K562 (cell line): ENCODE measurements around the gene GABRB3. TPM values are rescaled to one million over a fixed set of nuclear protein-coding genes. Genes with fewer than 3 reads are reported as not detected.

Experiments
- ATAC-seq: fragments of 200-7000 bp; cut with Tn5 transposase; 3 replicates; pipeline ENCODE4 v1.9.1; 2020; ENCODE audit warnings: moderate library complexity
- BruUV-seq: library from RNA; stranded (reverse); fragments of 400-500 nt; replicated peaks from 2 replicates; lab custom pipeline; 2021; lab: Mats Ljungman, UMichigan
- CTCF ChIA-PET: fragments of 300-600 bp; formaldehyde crosslinking; extraction: SDS; loops from one replicate; lab custom pipeline; 2021; ENCODE audit warnings: low intra/inter-chr PET ratio; lab: Yijun Ruan, JAX
- POLR2A ChIA-PET: fragments of 300-600, 350-650 bp; sonication (Branson Sonifier 250); formaldehyde crosslinking; extraction: SDS; loops from one replicate; lab custom pipeline; 2021; ENCODE audit warnings: antibody characterized with exemption, inconsistent platforms; lab: Yijun Ruan, JAX
- DNase-seq, 4 experiments: peaks; one replicate each; pipeline versions ENCODE4 v3.0.0 to v3.0.0-alpha.2; 2011 to 2018; ENCODE audit warnings: low spot score in 3 of 4, mixed read lengths in 3 of 4; ENCODE audit errors: extremely low read depth in 1 of 4
- FAIRE-seq: peaks from 2 replicates; lab custom pipeline; 2011; peaks lifted over from hg19 to GRCh38; lab: Jason Lieb, UNC
- H2AFZ ChIP-seq: 2 replicates; pipeline ENCODE4 v1.6.0; 2011; ENCODE audit warnings: low read depth, low read length, control low read depth, inconsistent platforms
- H3K27ac ChIP-seq: fragments of 200-600 bp; 3 replicates; pipeline ENCODE4 v1.8.0; 2011; ENCODE audit warnings: low read depth, mild to moderate bottlenecking, control low read depth, inconsistent platforms, low read length, moderate library complexity, mixed read lengths; ENCODE audit errors: extremely low read depth
- H3K27me3 ChIP-seq, 2 experiments: fragments of 300-600 bp in 1 of 2; 2 replicates in 1 of 2; 3 replicates in 1 of 2; pipeline versions ENCODE4 v1.6.0 to v1.8.0; 2011; ENCODE audit warnings: inconsistent platforms in 2 of 2, low read length in 2 of 2, mild to moderate bottlenecking in 1 of 2, mixed read lengths in 1 of 2, moderate library complexity in 1 of 2; ENCODE audit not compliant: control insufficient read depth in 2 of 2, insufficient read depth in 2 of 2
- H3K36me3 ChIP-seq: fragments of 300-600 bp; 3 replicates; pipeline ENCODE4 v1.8.0; 2011; ENCODE audit warnings: mild to moderate bottlenecking, low read length, inconsistent platforms; ENCODE audit not compliant: control insufficient read depth, insufficient read depth
- H3K4me1 ChIP-seq, 2 experiments: fragments of 200-600 bp in 1 of 2; replicated peaks in 1 of 2; 2 replicates in 1 of 2; 3 replicates in 1 of 2; pipeline versions ENCODE4 v1.5.1 to v1.8.0; 2011; ENCODE audit warnings: inconsistent platforms in 2 of 2, low read length in 2 of 2, mild to moderate bottlenecking in 1 of 2, mixed read lengths in 1 of 2, moderate library complexity in 1 of 2; ENCODE audit not compliant: control insufficient read depth in 2 of 2, insufficient read depth in 2 of 2
- H3K4me2 ChIP-seq: 2 replicates; pipeline ENCODE4 v1.6.1; 2011; ENCODE audit warnings: low read length, control low read depth, inconsistent platforms, mixed read lengths; ENCODE audit not compliant: insufficient read depth
- H3K4me3 ChIP-seq: fragments of 200-600 bp; sonication (generic), shearing (Covaris generic); 2 replicates; pipeline ENCODE4 v1.5.1; 2016; ENCODE audit warnings: control low read depth, inconsistent platforms
- H3K79me2 ChIP-seq: fragments of 200-600 bp; 3 replicates; pipeline ENCODE4 v1.8.0; 2011; ENCODE audit warnings: low read length, inconsistent platforms; ENCODE audit not compliant: control insufficient read depth, insufficient read depth
- H3K9ac ChIP-seq, 2 experiments: 2 replicates each; pipeline versions ENCODE4 v1.6.0 to v1.6.1; 2011; ENCODE audit warnings: low read depth in 2 of 2, low read length in 2 of 2, control low read depth in 1 of 2, inconsistent platforms in 1 of 2, mild to moderate bottlenecking in 1 of 2, mixed read lengths in 1 of 2; ENCODE audit not compliant: insufficient read depth in 1 of 2
- H3K9me1 ChIP-seq: one replicate; pipeline ENCODE4 v1.6.0; 2011; ENCODE audit warnings: inconsistent platforms, mild to moderate bottlenecking, low read length, moderate library complexity; ENCODE audit not compliant: control insufficient read depth, insufficient read depth
- H3K9me3 ChIP-seq: replicated peaks from 2 replicates; pipeline ENCODE4 v1.5.1; 2011; ENCODE audit warnings: low read depth, low read length, inconsistent platforms; ENCODE audit not compliant: control insufficient read depth, insufficient read depth
- H4K20me1 ChIP-seq: replicated peaks from 2 replicates; pipeline ENCODE4 v1.6.1; 2011; ENCODE audit warnings: low read length, inconsistent platforms, mixed read lengths; ENCODE audit not compliant: control insufficient read depth, insufficient read depth
- E2F5 ChIP-seq: sonication (generic); formaldehyde crosslinking; IDR thresholded peaks from 2 replicates; pipeline ENCODE4 v1.8.0; 2022; ENCODE audit warnings: mild to moderate bottlenecking, missing genetic modification reagents
- FOXJ2 ChIP-seq: fragments of 200-800 bp; sonication (Bioruptor generic); IDR thresholded peaks from 2 replicates; pipeline ENCODE4 v1.6.1; 2016; ENCODE audit warnings: missing genetic modification characterization, missing compliant biosample characterization
- MIER1 ChIP-seq: fragments of 450-650 bp; IDR thresholded peaks from 2 replicates; pipeline ENCODE4 v1.6.1; 2016; ENCODE audit warnings: antibody characterized with exemption, mild to moderate bottlenecking, low read depth
- MYNN ChIP-seq, 2 experiments: sonication (generic); formaldehyde crosslinking in 1 of 2; IDR thresholded peaks; 2 replicates each; pipeline versions ENCODE4 v1.5.0 to v1.6.1; 2016 to 2020; ENCODE audit warnings: antibody characterized with exemption in 1 of 2, missing genetic modification reagents in 1 of 2
- PML ChIP-seq: IDR thresholded peaks from 2 replicates; pipeline ENCODE4 v1.6.1; 2012; ENCODE audit warnings: low read length, inconsistent platforms
- RUNX1 ChIP-seq: sonication (generic); IDR thresholded peaks from 2 replicates; pipeline ENCODE4 v1.6.1; 2016; ENCODE audit warnings: antibody characterized with exemption, low read depth
- SRSF7 ChIP-seq: fragments of 200-400 bp; formaldehyde crosslinking; optimal IDR thresholded peaks from 2 replicates; pipeline ENCODE3; 2017; ENCODE audit warnings: mild to moderate bottlenecking, low read depth, low read length
- STAG1 ChIP-seq: sonication (generic); formaldehyde crosslinking; IDR thresholded peaks from 2 replicates; pipeline ENCODE4 v1.5.0; 2020; ENCODE audit warnings: missing genetic modification reagents, borderline replicate concordance
- ZNF79 ChIP-seq: fragments of 250-450 bp; sonication (Bioruptor Pico); IDR thresholded peaks from 2 replicates; pipeline ENCODE4 v1.4.0; 2020; ENCODE audit warnings: low read depth, mild to moderate bottlenecking, moderate library complexity
- WGBS: fragments of 100-300 bp; shearing (Covaris generic); methylation state at CpG from one replicate; pipeline ENCODE4 v1.1.6; 2016; ENCODE audit warnings: low coverage, mixed read lengths; ENCODE audit not compliant: insufficient coverage; ENCODE audit errors: missing lambda C conversion rate; 5-methylcytosine and 5-hydroxymethylcytosine counted together
- in situ Hi-C: fragments of 300-500 bp; cut with MboI; formaldehyde crosslinking; loops from 4 replicates; pipeline ENCODE4 v1.15.0; 2018; ENCODE audit warnings: inconsistent platforms, mixed read lengths
- intact Hi-C: fragments of 100-400 bp; cut with micrococcal nuclease; formaldehyde crosslinking; loops from 2 replicates; pipeline ENCODE4 v1.14.2; 2022
- polyA plus RNA-seq, 8 experiments: library from polyadenylated mRNA; depleted of rRNA in 4 of 8; stranded (reverse) in 5 of 8; unstranded in 3 of 8; fragments of >200 nt; fragmentation: Nextera tagmentation in 2 of 8; fragmentation: Illumina TruSeq in 1 of 8; extraction: Ambion mirVana in 2 of 8; extraction: Trizol in 1 of 8; gene quantifications; 2 replicates each; pipeline versions ENCODE4 v1.2.1 to v1.2.3, GENCODE V29; 2011 to 2014; ENCODE audit warnings: inconsistent platforms in 1 of 8, missing spikeins in 1 of 8
- total RNA-seq, 7 experiments: library from RNA; depleted of rRNA in 6 of 7; stranded (reverse); fragments of >200 nt in 6 of 7; fragmentation: Illumina TruSeq in 2 of 7; extraction: Trizol in 2 of 7; gene quantifications; 2 replicates each; pipeline versions ENCODE4 v1.2.1 to v1.2.3, GENCODE V29; 2011 to 2021; ENCODE audit warnings: low replicate concordance in 1 of 7
- TF ChIP-seq, protein P1 (sequence below): fragments of 150-350 bp; conservative IDR thresholded peaks from 2 replicates; pipeline ENCODE4 v1.6.1; 2014; ENCODE audit warnings: low read length

Gene GABRB3
- total and polyA plus RNA-seq, 9 of the 15 experiments (the other 6 are each of a cell fraction or from before 2014, with no cell fraction given): 0.09 to 1.4 (median 0.49) TPM

- intact Hi-C loops (no loop called here), in situ Hi-C loops (no loop called here)
- no peak overlapping the region for H2AFZ ChIP-seq
- H3K79me2 ChIP-seq: no peaks in the 10 kb centered on the region
- POLR2A ChIA-PET: no interaction called here
- no peak overlapping the region for H3K9ac ChIP-seq
- 0% methylated on average over 6 of the region's 6 CpGs for WGBS
- H4K20me1 ChIP-seq: no peaks in the 10 kb centered on the region
- H3K27me3 ChIP-seq: no peaks in the 10 kb centered on the region
- CTCF ChIA-PET: no interaction called here
- FAIRE-seq: no peak
- H3K9me3 ChIP-seq: no peaks in the 10 kb centered on the region
- no peak for ATAC-seq
- H3K4me3 ChIP-seq: no peak overlapping the region
- no peak overlapping the region for H3K4me2 ChIP-seq
- H3K36me3 ChIP-seq: no peaks in the 10 kb centered on the region
- no peak for DNase-seq
- TF ChIP-seq PML (no peak), E2F5 (CRISPR knock-in tag) (no peak), STAG1 (no peak), FOXJ2 (no peak), MYNN (IDR thresholded peaks at IDR 0.05) (no peak), MYNN (CRISPR knock-in tag; IDR thresholded peaks at IDR 0.05) (no peak), MIER1 (no peak), SRSF7 (no peak), ZNF79 (CRISPR knock-in tag) (no peak), RUNX1 (no peak)
- TF ChIP-seq, protein P1, sequence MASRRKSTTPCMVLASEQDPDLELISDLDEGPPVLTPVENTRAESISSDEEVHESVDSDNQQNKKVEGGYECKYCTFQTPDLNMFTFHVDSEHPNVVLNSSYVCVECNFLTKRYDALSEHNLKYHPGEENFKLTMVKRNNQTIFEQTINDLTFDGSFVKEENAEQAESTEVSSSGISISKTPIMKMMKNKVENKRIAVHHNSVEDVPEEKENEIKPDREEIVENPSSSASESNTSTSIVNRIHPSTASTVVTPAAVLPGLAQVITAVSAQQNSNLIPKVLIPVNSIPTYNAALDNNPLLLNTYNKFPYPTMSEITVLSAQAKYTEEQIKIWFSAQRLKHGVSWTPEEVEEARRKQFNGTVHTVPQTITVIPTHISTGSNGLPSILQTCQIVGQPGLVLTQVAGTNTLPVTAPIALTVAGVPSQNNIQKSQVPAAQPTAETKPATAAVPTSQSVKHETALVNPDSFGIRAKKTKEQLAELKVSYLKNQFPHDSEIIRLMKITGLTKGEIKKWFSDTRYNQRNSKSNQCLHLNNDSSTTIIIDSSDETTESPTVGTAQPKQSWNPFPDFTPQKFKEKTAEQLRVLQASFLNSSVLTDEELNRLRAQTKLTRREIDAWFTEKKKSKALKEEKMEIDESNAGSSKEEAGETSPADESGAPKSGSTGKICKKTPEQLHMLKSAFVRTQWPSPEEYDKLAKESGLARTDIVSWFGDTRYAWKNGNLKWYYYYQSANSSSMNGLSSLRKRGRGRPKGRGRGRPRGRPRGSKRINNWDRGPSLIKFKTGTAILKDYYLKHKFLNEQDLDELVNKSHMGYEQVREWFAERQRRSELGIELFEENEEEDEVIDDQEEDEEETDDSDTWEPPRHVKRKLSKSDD: no peak
- H3K9me1 ChIP-seq: no peaks in the 10 kb centered on the region
- H3K27ac ChIP-seq: no peak overlapping the region
- H3K4me1 ChIP-seq: no peaks in the 10 kb centered on the region
- BruUV-seq: no TSS peak
Observed at GRCh38 chr15:26648676-26649075, 124.2 kb downstream of the GABRB3 start.
